Lung microvascular endothelial cell (primary cell): ENCODE results near the gene ASPN. TPM values are rescaled to one million over a fixed set of nuclear protein-coding genes. Genes with fewer than 3 reads are reported as not detected.

Experiments
- DNase-seq, 2 donors: peaks; one replicate each; pipeline versions ENCODE4 v3.0.0 to v3.0.0-alpha.2; 2010; ENCODE audit warnings: low read depth in 2 of 2
- total RNA-seq: library from RNA; depleted of rRNA; stranded (reverse); fragments of >200 nt; gene quantifications from 2 replicates; pipeline ENCODE4 v1.2.1, GENCODE V29; 2014

The ASPN gene
- total RNA-seq, 1 donor from 2014 or later: not detected

- no peak for DNase-seq
Measured at GRCh38 chr9:92476962-92477361, 5.3 kb downstream of the ASPN start.

- DNase-seq: no peak
Measured at GRCh38 chr9:92474587-92474986, 7.7 kb downstream of the ASPN start.

- DNase-seq: no peak
Measured at GRCh38 chr9:92468206-92468605, 14.1 kb downstream of the ASPN start.

- DNase-seq: no peak
Measured at GRCh38 chr9:92467511-92467910, 14.8 kb downstream of the ASPN start.

- DNase-seq: no peak
Measured at GRCh38 chr9:92467041-92467440, 15.3 kb downstream of the ASPN start.

- peak in 1 of 2 donors; percentile 50 for DNase-seq
Measured at GRCh38 chr9:92463984-92464383, 18.3 kb downstream of the ASPN start.

- DNase-seq: no peak
Measured at GRCh38 chr9:92463387-92463786, 18.9 kb downstream of the ASPN start.

GRCh38 chr9:92457576-92457975, 24.7 kb downstream of the ASPN start:
- DNase-seq: no peak

GRCh38 chr9:92455217-92455616, 27.1 kb downstream of the ASPN start:
- peak; percentile 17 to 19 for DNase-seq

- no peak for DNase-seq
Measured at GRCh38 chr9:92446536-92446935, 35.8 kb downstream of the ASPN start.

- DNase-seq: no peak
Measured at GRCh38 chr9:92444841-92445240, 37.5 kb downstream of the ASPN start.

- no peak for DNase-seq
Measured at GRCh38 chr9:92440751-92441046, 41.6 kb downstream of the ASPN start.

GRCh38 chr9:92439921-92440750, 42.2 kb downstream of the ASPN start:
- DNase-seq: peak; percentile 55 to 84

GRCh38 chr9:92438900-92439526, 43.3 kb downstream of the ASPN start:
- DNase-seq: peak; percentile 23 to 47

- DNase-seq: no peak
Measured at GRCh38 chr9:92435263-92435662, 47.0 kb downstream of the ASPN start.

GRCh38 chr9:92432972-92433548, 49.2 kb downstream of the ASPN start:
- no peak for DNase-seq

- no peak for DNase-seq
Measured at GRCh38 chr9:92432350-92432749, 50.0 kb downstream of the ASPN start.

GRCh38 chr9:92429836-92430235, 52.5 kb downstream of the ASPN start:
- no peak for DNase-seq

- DNase-seq: no peak
Measured at GRCh38 chr9:92426501-92427145, 55.7 kb downstream of the ASPN start.

- no peak for DNase-seq
Measured at GRCh38 chr9:92425474-92425873, 56.8 kb downstream of the ASPN start.

GRCh38 chr9:92424340-92424739, 58.0 kb downstream of the ASPN start, which contains the start of gene OMD:
OMD (minus strand) TSS chr9:92424471; CDS start chr9:92417558, 6,913 bp downstream.
- no peak for DNase-seq

- no peak for DNase-seq
Measured at GRCh38 chr9:92423612-92424011, 58.7 kb downstream of the ASPN start.
